GM23338 (cell line): Measurements from ENCODE around the gene MAP3K14. TPM values are rescaled to one million over a fixed set of nuclear protein-coding genes. Genes with fewer than 3 reads are reported as not detected.

Source experiments
- ATAC-seq: fragments of 200-7000 bp; cut with Tn5 transposase; 3 replicates; pipeline ENCODE4 v1.9.1; 2020
- DNase-seq: peaks from one replicate; pipeline ENCODE4 v3.0.0-alpha.2; 2015; ENCODE audit warnings: low spot score
- H2AFZ ChIP-seq: fragments of 200-600 bp; sonication (generic); 2 replicates; pipeline ENCODE4 v1.8.0; 2016; ENCODE audit warnings: antibody characterized with exemption, mild to moderate bottlenecking, moderate library complexity
- H3F3A ChIP-seq: fragments of 200-600 bp; sonication (generic); replicated peaks from 2 replicates; pipeline ENCODE4 v1.8.0; 2017; ENCODE audit warnings: antibody characterized with exemption, mixed run types, low read depth
- H3K27ac ChIP-seq: fragments of 200-600 bp; sonication (generic); 2 replicates; pipeline ENCODE4 v1.6.1; 2016; ENCODE audit warnings: low read depth
- H3K27me3 ChIP-seq: fragments of 200-600 bp; sonication (generic); 2 replicates; pipeline ENCODE4 v1.8.0; 2016; ENCODE audit warnings: mild to moderate bottlenecking, mixed run types, moderate library complexity; ENCODE audit not compliant: insufficient read depth
- H3K36me3 ChIP-seq: fragments of 200-600 bp; sonication (generic); 2 replicates; pipeline ENCODE4 v1.8.0; 2016; ENCODE audit warnings: mild to moderate bottlenecking; ENCODE audit not compliant: insufficient read depth
- H3K4me1 ChIP-seq: fragments of 200-600 bp; sonication (generic); 2 replicates; pipeline ENCODE4 v1.8.0; 2016; ENCODE audit warnings: mild to moderate bottlenecking, moderate library complexity; ENCODE audit not compliant: insufficient read depth
- H3K4me2 ChIP-seq: fragments of 200-600 bp; sonication (generic); 2 replicates; pipeline ENCODE4 v1.7.1; 2017; ENCODE audit warnings: mixed run types
- H3K4me3 ChIP-seq: fragments of 200-600 bp; sonication (generic); 2 replicates; pipeline ENCODE4 v1.6.1; 2016; ENCODE audit warnings: mixed run types
- H3K79me2 ChIP-seq: fragments of 200-600 bp; sonication (generic); replicated peaks from 2 replicates; pipeline ENCODE4 v1.8.0; 2017; ENCODE audit warnings: mild to moderate bottlenecking; ENCODE audit not compliant: insufficient read depth
- H3K9me2 ChIP-seq: fragments of 200-600 bp; sonication (generic); 2 replicates; pipeline ENCODE4 v1.8.0; 2017; ENCODE audit not compliant: insufficient read depth
- H4K20me1 ChIP-seq: fragments of 200-600 bp; sonication (generic); replicated peaks from 2 replicates; pipeline ENCODE4 v1.8.0; 2017; ENCODE audit warnings: mild to moderate bottlenecking; ENCODE audit not compliant: insufficient read depth
- H3K27ac Mint-ChIP-seq: 2 replicates; pipeline ENCODE4 v1.8.0; 2020; ENCODE audit warnings: inconsistent platforms, mild to moderate bottlenecking, moderate library complexity, mixed read lengths
- H3K27me3 Mint-ChIP-seq: 3 replicates; pipeline ENCODE4 v1.8.0; 2022; ENCODE audit warnings: low read depth, mild to moderate bottlenecking, moderate library complexity, mixed read lengths, inconsistent platforms; ENCODE audit not compliant: insufficient read depth, poor library complexity
- H3K36me3 Mint-ChIP-seq: 3 replicates; pipeline ENCODE4 v1.8.0; 2021; ENCODE audit warnings: low read depth, mild to moderate bottlenecking, inconsistent platforms, moderate library complexity, mixed read lengths
- H3K4me1 Mint-ChIP-seq: 3 replicates; pipeline ENCODE4 v1.8.0; 2020; ENCODE audit warnings: mild to moderate bottlenecking, inconsistent platforms, mixed read lengths
- H3K4me3 Mint-ChIP-seq: 3 replicates; pipeline ENCODE4 v1.8.0; 2021; ENCODE audit warnings: moderate library complexity, mild to moderate bottlenecking, inconsistent platforms, mixed read lengths
- H3K9me3 Mint-ChIP-seq: 3 replicates; pipeline ENCODE4 v1.8.0; 2020; ENCODE audit warnings: moderate library complexity, mild to moderate bottlenecking, inconsistent platforms, mixed read lengths
- CREB1 ChIP-seq: fragments of 250-450 bp; sonication (Bioruptor Pico); IDR thresholded peaks from 2 replicates; pipeline ENCODE4 v1.5.0; 2020; ENCODE audit warnings: low read depth, mild to moderate bottlenecking, moderate library complexity
- CTCF ChIP-seq, 2 experiments: fragments of 200-600 bp in 1 of 2; sonication (generic) in 1 of 2; conservative IDR thresholded peaks; 2 replicates each; pipeline versions ENCODE4 v1.5.1 to v1.6.1; 2016 to 2017; ENCODE audit warnings: antibody characterized with exemption in 2 of 2, low read depth in 2 of 2, mild to moderate bottlenecking in 2 of 2, moderate library complexity in 1 of 2
- ETS1 ChIP-seq: IDR thresholded peaks from 2 replicates; pipeline ENCODE4 v1.6.1; 2016; ENCODE audit warnings: antibody characterized with exemption
- EZH2 ChIP-seq: fragments of 200-600 bp; sonication (generic); IDR thresholded peaks from one replicate; pipeline ENCODE4 v1.8.0; 2017; ENCODE audit warnings: antibody characterized with exemption, mild to moderate bottlenecking, low read depth; ENCODE audit not compliant: unreplicated experiment
- EZH2phosphoT487 ChIP-seq: fragments of 200-600 bp; sonication (generic); IDR thresholded peaks from one replicate; pipeline ENCODE4 v1.8.1; 2018; ENCODE audit warnings: antibody characterized with exemption; ENCODE audit not compliant: unreplicated experiment
- JUNB ChIP-seq: IDR thresholded peaks from one replicate; pipeline ENCODE4 v1.6.1; 2016; ENCODE audit warnings: antibody characterized with exemption; ENCODE audit not compliant: unreplicated experiment
- NANOG ChIP-seq: IDR thresholded peaks from 2 replicates; pipeline ENCODE4 v1.6.1; 2016; ENCODE audit warnings: antibody characterized with exemption, borderline replicate concordance
- POLR2AphosphoS5 ChIP-seq: IDR thresholded peaks from 2 replicates; pipeline ENCODE4 v1.6.1; 2016; ENCODE audit warnings: antibody characterized with exemption, low read depth
- REST ChIP-seq: IDR thresholded peaks from one replicate; pipeline ENCODE4 v1.6.1; 2018; ENCODE audit warnings: antibody characterized with exemption; ENCODE audit not compliant: unreplicated experiment
- STAT1 ChIP-seq: IDR thresholded peaks from one replicate; pipeline ENCODE4 v1.6.1; 2016; ENCODE audit warnings: antibody characterized with exemption; ENCODE audit not compliant: unreplicated experiment
- ZNF114 ChIP-seq: fragments of 250-450 bp; sonication (Bioruptor Pico); IDR thresholded peaks from 2 replicates; pipeline ENCODE4 v1.5.0; 2020; ENCODE audit warnings: mild to moderate bottlenecking, moderate library complexity
- ZNF331 ChIP-seq: fragments of 250-450 bp; sonication (Bioruptor Pico); IDR thresholded peaks from 2 replicates; pipeline ENCODE4 v1.5.0; 2020; ENCODE audit warnings: low read depth, mild to moderate bottlenecking, moderate library complexity
- ZNF462 ChIP-seq: fragments of 250-450 bp; sonication (Bioruptor Pico); IDR thresholded peaks from 2 replicates; pipeline ENCODE4 v1.5.0; 2020; ENCODE audit warnings: mild to moderate bottlenecking, moderate library complexity
- polyA plus RNA-seq: library from polyadenylated mRNA; unstranded; fragments of >200 nt; fragmentation: Nextera tagmentation; extraction: Ambion mirVana; gene quantifications from 2 replicates; pipeline ENCODE4 v1.2.1, GENCODE V29; 2016
- total RNA-seq: library from RNA; depleted of rRNA; stranded (reverse); fragments of >200 nt; shearing (Covaris generic); gene quantifications from 2 replicates; pipeline ENCODE4 v1.2.3, GENCODE V29; 2014

MAP3K14 gene
- total and polyA plus RNA-seq, 2 experiments from 2014 or later: 1.3 to 4.9 TPM

- Histone ChIP-seq H3F3A (0 out of 2 replicates have a peak, but pooled peaks cover 4% of the 10 kb centered on the region), H3K9me2 (no peaks in the 10 kb centered on the region), H3K4me3 (no peak overlapping the region), H3K27ac (no peak overlapping the region), H4K20me1 (peaks cover 4% of the 10 kb centered on the region), H3K36me3 (no peaks in the 10 kb centered on the region), H3K27me3 (no peaks in the 10 kb centered on the region), H3K79me2 (no peaks in the 10 kb centered on the region; the same call in 1 of the 2 replicates), H2AFZ (no peak overlapping the region), H3K4me1 (no peaks in the 10 kb centered on the region), H3K4me2 (no peak overlapping the region)
- DNase-seq (no peak), ATAC-seq (no peak)
- Mint-ChIP-seq H3K36me3 (no peaks in the 10 kb centered on the region; the same call in 2 of the 3 replicates), H3K4me1 (peaks cover 10% of the 10 kb centered on the region; the same call in 2 of the 3 replicates), H3K9me3 (no peaks in the 10 kb centered on the region), H3K27me3 (peaks cover 1% of the 10 kb centered on the region), H3K27ac (no peak overlapping the region), H3K4me3 (no peak overlapping the region)
- TF ChIP-seq ETS1 (no peak), ZNF114 (CRISPR knock-in tag) (no peak), CREB1 (CRISPR knock-in tag) (no peak), NANOG (no peak), EZH2phosphoT487 (no peak), JUNB (no peak), REST (no peak), ZNF331 (CRISPR knock-in tag) (no peak), STAT1 (no peak), POLR2AphosphoS5 (no peak), ZNF462 (CRISPR knock-in tag) (no peak), CTCF (conservative IDR thresholded peaks at IDR 0.05; ENCODE audit: low read depth in 2 of 2) (no peak), EZH2 (no peak)
These were observed 20.0 kb downstream of the MAP3K14 start for GRCh38 chr17:45296833-45297124.
